Stimulated activated CD4-positive, alpha-beta T cell treated with anti-CD3 and anti-CD28 coated beads, Interleukin-12 subunit alpha, Interleukin-12 subunit beta, amount 100 ng/mL, for 4 hours (primary cell): ENCODE data around the gene RWDD2A.
A peak's percentile ranks its signal among the peaks of the same experiment; 100 is the strongest.
"Not testable (repeated sequence)": the region's sequence is repeated elsewhere in the genome, so short reads cannot be mapped to it uniquely, and the experiment has no call there.

Source experiments
- DNase-seq: peaks from one replicate; pipeline ENCODE4 v3.0.0-alpha.2; 2020

The RWDD2A gene

GRCh38 chr6:83192871-83193746, at the start of gene RWDD2A, which contains the start of gene PGM3:
Gene RWDD2A (plus strand): TSS chr6:83193357. CDS start chr6:83194452, 1,095 bp downstream.
Gene PGM3 (minus strand): TSS chr6:83193265. CDS start chr6:83191012, 2,253 bp downstream.
- peak; percentile 85 for DNase-seq

- no peak for DNase-seq
These were observed 42.0 kb upstream of the RWDD2A start for GRCh38 chr6:83151114-83151513.

GRCh38 chr6:83152913-83153312, 40.2 kb upstream of the RWDD2A start:
- no peak for DNase-seq

GRCh38 chr6:83153883-83154521, 39.2 kb upstream of the RWDD2A start:
- no peak for DNase-seq

- no peak for DNase-seq
These were observed 37.4 kb upstream of the RWDD2A start for GRCh38 chr6:83155794-83156193.

GRCh38 chr6:83160167-83160566, 33.0 kb upstream of the RWDD2A start:
- no peak for DNase-seq

GRCh38 chr6:83167726-83168278, 25.4 kb upstream of the RWDD2A start:
- no peak for DNase-seq

- DNase-seq: no peak
These were observed 24.6 kb upstream of the RWDD2A start for GRCh38 chr6:83168556-83168955.

GRCh38 chr6:83169106-83169505, 24.1 kb upstream of the RWDD2A start:
- no peak for DNase-seq

GRCh38 chr6:83169511-83169910, 23.6 kb upstream of the RWDD2A start:
- DNase-seq: no peak

GRCh38 chr6:83176246-83176645, 16.9 kb upstream of the RWDD2A start:
- no peak for DNase-seq

GRCh38 chr6:83180426-83180950, 12.7 kb upstream of the RWDD2A start:
- no peak for DNase-seq

GRCh38 chr6:83182114-83182513, 11.0 kb upstream of the RWDD2A start:
- DNase-seq: no peak

- no peak for DNase-seq
These were observed 9.9 kb upstream of the RWDD2A start for GRCh38 chr6:83183082-83183828.

- no peak for DNase-seq
These were observed 8.1 kb upstream of the RWDD2A start for GRCh38 chr6:83185096-83185495.

GRCh38 chr6:83188501-83188900, 4.7 kb upstream of the RWDD2A start:
- DNase-seq: no peak

GRCh38 chr6:83190626-83191025, 2.5 kb upstream of the RWDD2A start:
- DNase-seq: no peak

GRCh38 chr6:83191974-83192373, 1.2 kb upstream of the RWDD2A start:
- not testable (repeated sequence) for DNase-seq

- DNase-seq: no peak
These were observed 701 bp upstream of the RWDD2A start for GRCh38 chr6:83192456-83192855.

- peak; percentile 6 for DNase-seq
These were observed 800 bp downstream of the RWDD2A start for GRCh38 chr6:83193747-83194566.

GRCh38 chr6:83198486-83199172, 5.5 kb downstream of the RWDD2A start:
- no peak for DNase-seq
